Colonic mucosa (tissue), 4 donors: ENCODE measurements around the gene GMPR. TPM values are rescaled to one million over a fixed set of nuclear protein-coding genes. Genes with fewer than 3 reads are reported as not detected.
"Not testable (repeated sequence)": the region's sequence is repeated elsewhere in the genome, so short reads cannot be mapped to it uniquely, and the experiment has no call there.

ENCODE experiments used
- DNase-seq: peaks from one replicate; pipeline ENCODE4 v3.0.0-alpha.2; 2020
- H3K27ac ChIP-seq: fragments of 200-600 bp; one replicate; pipeline ENCODE4 v1.8.0; 2021
- H3K27me3 ChIP-seq: fragments of 200-600 bp; one replicate; pipeline ENCODE4 v1.8.0; 2021
- H3K36me3 ChIP-seq: fragments of 200-600 bp; one replicate; pipeline ENCODE4 v1.8.0; 2021
- H3K4me1 ChIP-seq: fragments of 200-600 bp; one replicate; pipeline ENCODE4 v1.8.0; 2021; ENCODE audit warnings: mild to moderate bottlenecking
- H3K4me3 ChIP-seq: fragments of 200-600 bp; one replicate; pipeline ENCODE4 v1.8.0; 2021
- H3K9ac ChIP-seq, 2 donors: one replicate each; pipeline ENCODE4 v1.7.0; 2013; ENCODE audit warnings: control low read depth in 2 of 2, low read depth in 2 of 2, low read length in 2 of 2
- H3K9me3 ChIP-seq: fragments of 200-600 bp; one replicate; pipeline ENCODE4 v1.8.0; 2021
- intact Hi-C: fragments of 100-400 bp; cut with DNase I; formaldehyde crosslinking; loops from one replicate; pipeline ENCODE4 v1.14.1; 2022
- total RNA-seq, 2 donors: library from RNA; stranded (reverse); fragmentation: NEBNext Ultra II Directional in 1 of 2; extraction: Animal tissue kit (Norgen Biotek cat#: 25700) in 1 of 2; gene quantifications; one replicate each; pipeline ENCODE4 v1.2.1, GENCODE V29; 2021
- TF ChIP-seq, protein P1 (sequence below): fragments of 200-600 bp; IDR thresholded peaks from one replicate; pipeline ENCODE4 v1.8.0; 2022; ENCODE audit warnings: antibody characterized with exemption, mild to moderate bottlenecking
- donor health status: healthy.
- donor health status: DM: no; HTN: no; CAD: no.
- donor health status: DM: no; HTN: no; CAD: no.

Gene GMPR
- total RNA-seq, 2 donors from 2014 or later: 3.4 to 4.7 TPM

DNA sequence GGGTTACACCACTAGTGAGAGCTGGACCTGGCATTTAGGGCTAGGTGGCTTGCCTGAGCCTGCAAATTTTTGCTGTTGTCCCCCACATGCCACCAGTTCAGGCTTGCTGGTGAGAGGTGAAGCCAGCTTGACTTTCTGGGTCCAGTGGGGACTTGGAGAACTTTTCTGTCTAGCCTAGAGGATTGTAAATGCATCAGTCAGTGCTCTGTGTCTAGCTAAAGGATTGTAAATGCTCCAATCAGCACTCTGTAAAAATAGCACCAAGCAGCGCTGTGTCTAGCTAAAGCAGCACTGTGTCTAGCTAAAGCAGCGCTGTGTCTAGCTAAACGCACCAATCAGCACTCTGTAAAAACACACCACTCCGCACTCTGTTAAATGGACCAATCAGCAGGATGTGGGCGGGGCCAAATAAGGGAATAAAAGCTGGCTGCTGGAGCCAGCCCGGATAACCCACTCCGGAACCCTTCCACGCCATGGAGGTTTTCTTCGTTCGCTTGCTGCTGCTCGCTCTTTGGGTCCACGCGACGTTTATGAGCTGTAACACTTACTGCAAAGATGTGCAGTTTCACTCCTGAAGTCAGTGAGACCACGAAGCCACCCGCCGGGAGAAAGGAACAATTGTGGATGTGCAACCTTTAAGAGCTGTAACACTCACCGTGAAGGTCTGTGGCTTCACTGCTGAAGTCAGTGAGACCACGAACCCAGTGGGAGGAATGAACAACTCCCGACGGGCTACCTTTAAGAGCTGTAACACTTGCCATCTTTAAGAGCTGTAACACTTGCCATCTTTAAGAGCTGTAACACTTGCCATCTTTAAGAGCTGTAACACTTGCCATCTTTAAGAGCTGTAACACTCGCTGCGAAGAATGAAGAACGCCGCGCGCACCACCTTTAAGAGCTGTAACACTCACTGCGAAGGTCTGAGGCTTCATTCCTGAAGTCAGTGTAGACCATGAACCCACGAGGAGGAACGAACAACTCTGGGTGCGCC lies 27.3 kb downstream of the GMPR start:
- H3K36me3 ChIP-seq: no peaks in the 10 kb centered on the region
- H3K27ac ChIP-seq: no peak overlapping the region
- H3K4me1 ChIP-seq: no peaks in the 10 kb centered on the region
- no peak overlapping the region for H3K9ac ChIP-seq
- intact Hi-C loops: no loop called here
- TF ChIP-seq, protein P1, sequence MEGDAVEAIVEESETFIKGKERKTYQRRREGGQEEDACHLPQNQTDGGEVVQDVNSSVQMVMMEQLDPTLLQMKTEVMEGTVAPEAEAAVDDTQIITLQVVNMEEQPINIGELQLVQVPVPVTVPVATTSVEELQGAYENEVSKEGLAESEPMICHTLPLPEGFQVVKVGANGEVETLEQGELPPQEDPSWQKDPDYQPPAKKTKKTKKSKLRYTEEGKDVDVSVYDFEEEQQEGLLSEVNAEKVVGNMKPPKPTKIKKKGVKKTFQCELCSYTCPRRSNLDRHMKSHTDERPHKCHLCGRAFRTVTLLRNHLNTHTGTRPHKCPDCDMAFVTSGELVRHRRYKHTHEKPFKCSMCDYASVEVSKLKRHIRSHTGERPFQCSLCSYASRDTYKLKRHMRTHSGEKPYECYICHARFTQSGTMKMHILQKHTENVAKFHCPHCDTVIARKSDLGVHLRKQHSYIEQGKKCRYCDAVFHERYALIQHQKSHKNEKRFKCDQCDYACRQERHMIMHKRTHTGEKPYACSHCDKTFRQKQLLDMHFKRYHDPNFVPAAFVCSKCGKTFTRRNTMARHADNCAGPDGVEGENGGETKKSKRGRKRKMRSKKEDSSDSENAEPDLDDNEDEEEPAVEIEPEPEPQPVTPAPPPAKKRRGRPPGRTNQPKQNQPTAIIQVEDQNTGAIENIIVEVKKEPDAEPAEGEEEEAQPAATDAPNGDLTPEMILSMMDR: no peak
- no peak overlapping the region for H3K4me3 ChIP-seq
- no peak for DNase-seq
- H3K27me3 ChIP-seq: no peaks in the 10 kb centered on the region
- H3K9me3 ChIP-seq: no peaks in the 10 kb centered on the region

- Histone ChIP-seq H3K27me3 (no peaks in the 10 kb centered on the region), H3K27ac (no peak overlapping the region), H3K9me3 (no peaks in the 10 kb centered on the region), H3K36me3 (no peaks in the 10 kb centered on the region), H3K4me3 (no peak overlapping the region), H3K9ac (no peak overlapping the region), H3K4me1 (no peaks in the 10 kb centered on the region)
- DNase-seq: no peak
- intact Hi-C loops: no loop called here
- TF ChIP-seq, protein P1: no peak
Observed at GRCh38 chr6:16267428-16268263, 29.3 kb downstream of the GMPR start.

DNA sequence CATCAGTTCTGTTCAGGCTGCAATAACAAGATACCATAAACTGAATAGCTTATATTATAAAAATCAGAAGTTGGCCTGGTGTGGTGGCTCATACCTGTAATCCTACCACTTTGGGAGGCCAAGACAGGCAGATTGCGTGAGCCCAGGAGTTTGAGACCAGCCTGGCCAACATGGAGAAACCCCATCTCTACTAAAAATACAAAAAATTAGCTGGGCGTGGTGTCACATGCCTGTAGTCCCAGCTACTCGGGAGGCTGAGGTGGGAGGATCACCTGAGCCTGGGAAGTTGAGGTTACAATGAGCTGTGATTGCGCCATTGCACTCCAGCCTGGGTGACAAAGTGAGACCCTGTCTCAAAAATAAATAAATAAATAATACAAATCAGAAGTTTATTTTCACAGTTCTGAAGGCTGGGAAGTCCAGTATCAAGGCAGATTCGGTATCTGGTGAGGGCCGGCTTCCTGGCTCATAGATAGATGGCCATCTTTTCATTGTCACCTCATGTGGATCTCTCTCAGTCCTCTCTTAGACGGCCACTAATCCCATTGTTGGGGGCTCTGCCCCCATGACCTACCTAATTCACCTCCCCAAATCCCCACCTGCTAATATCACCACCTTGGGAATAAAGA lies 31.2 kb downstream of the GMPR start:
- DNase-seq, H3K27ac ChIP-seq, intact Hi-C loops, H3K4me3 ChIP-seq, H3K9me3 ChIP-seq, H3K36me3 ChIP-seq, H3K9ac ChIP-seq, H3K27me3 ChIP-seq, H3K4me1 ChIP-seq: not testable (repeated sequence)

GRCh38 chr6:16270178-16270794 lies 31.9 kb downstream of the GMPR start:
- DNase-seq: no peak

DNA sequence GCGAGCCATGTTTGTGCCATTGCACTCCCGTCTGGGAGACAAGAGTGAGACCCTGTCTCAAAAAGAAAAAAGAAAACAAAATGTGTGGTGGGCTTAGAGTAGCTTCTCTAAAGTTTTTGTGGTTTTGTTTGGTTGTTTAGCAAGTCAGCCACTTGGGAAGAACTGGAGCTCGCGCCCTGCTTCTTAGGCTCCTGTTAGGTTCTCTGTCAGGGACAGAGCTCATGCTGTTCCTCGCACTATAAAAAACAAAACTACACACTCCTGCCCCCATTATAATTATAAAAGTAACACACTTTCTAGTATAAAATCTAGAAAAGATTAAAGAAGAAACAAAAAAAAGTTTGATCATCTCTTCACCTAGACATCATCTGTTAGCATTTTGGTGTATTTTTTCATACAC lies 33.0 kb downstream of the GMPR start:
- intact Hi-C loops: no loop called here
- TF ChIP-seq, protein P1: no peak
- no peak overlapping the region for H3K9ac ChIP-seq
- H3K4me1 ChIP-seq: no peaks in the 10 kb centered on the region
- H3K27ac ChIP-seq: no peak overlapping the region
- no peak overlapping the region for H3K4me3 ChIP-seq
- DNase-seq: no peak
- H3K9me3 ChIP-seq: no peaks in the 10 kb centered on the region
- no peaks in the 10 kb centered on the region for H3K36me3 ChIP-seq
- H3K27me3 ChIP-seq: no peaks in the 10 kb centered on the region

More at GRCh38 chr6:16270178-16270794, 31.9 kb downstream of the GMPR start:
- Histone ChIP-seq H3K9ac (no peak overlapping the region), H3K36me3 (no peaks in the 10 kb centered on the region), H3K4me3 (no peak overlapping the region), H3K9me3 (no peaks in the 10 kb centered on the region), H3K27ac (no peak overlapping the region), H3K4me1 (no peaks in the 10 kb centered on the region), H3K27me3 (no peaks in the 10 kb centered on the region)
- intact Hi-C loops: no loop called here
- TF ChIP-seq, protein P1: no peak
